ENCODE measurements around the gene IL31RA. TPM values are rescaled to one million over a fixed set of nuclear protein-coding genes. Genes with fewer than 3 reads are reported as not detected.

The IL31RA gene
- total RNA-seq, 2 donors from 2014 or later: 2.1 TPM; not detected in 1

GRCh38 chr5:55857247-55857640 is 6.1 kb downstream of the IL31RA start:
- Histone ChIP-seq H3K9me3 (no peaks in the 10 kb centered on the region), H3K4me1 (replicated peaks) (no peaks in the 10 kb centered on the region), H3K36me3 (no peaks in the 10 kb centered on the region), H3K27me3 (replicated peaks; ENCODE audit: insufficient read depth) (no peaks in the 10 kb centered on the region), H3K27ac (no peak overlapping the region), H3K4me3 (no peak overlapping the region)
- 84% methylated on average over 4 of the region's 4 CpGs for WGBS
- DNase-seq (ENCODE audit: low spot score): no peak
- intact Hi-C loops (cut with DNase I): no loop called here
- TF ChIP-seq CTCF (IDR thresholded peaks at IDR 0.05): no peak
- no peak for TF ChIP-seq POLR2AphosphoS5 (IDR thresholded peaks at IDR 0.05)
- no peak for TF ChIP-seq POLR2A (IDR thresholded peaks at IDR 0.05)

GRCh38 chr5:55858104-55858503 is 6.9 kb downstream of the IL31RA start:
- H3K9me3 ChIP-seq: no peaks in the 10 kb centered on the region
- no peaks in the 10 kb centered on the region for H3K36me3 ChIP-seq
- 69% methylated on average over 2 of the region's 2 CpGs for WGBS
- intact Hi-C loops (cut with DNase I): no loop called here
- no peak overlapping the region for H3K27ac ChIP-seq
- H3K4me1 ChIP-seq (replicated peaks): no peaks in the 10 kb centered on the region
- DNase-seq (ENCODE audit: low spot score): no peak
- no peaks in the 10 kb centered on the region for H3K27me3 ChIP-seq (replicated peaks; ENCODE audit: insufficient read depth)
- H3K4me3 ChIP-seq: no peak overlapping the region
- TF ChIP-seq CTCF (IDR thresholded peaks at IDR 0.05): no peak
- TF ChIP-seq POLR2A (IDR thresholded peaks at IDR 0.05): no peak
- TF ChIP-seq POLR2AphosphoS5 (IDR thresholded peaks at IDR 0.05): no peak

GRCh38 chr5:55860288-55860687 is 9.1 kb downstream of the IL31RA start:
- Histone ChIP-seq H3K9me3 (no peaks in the 10 kb centered on the region), H3K27me3 (replicated peaks; ENCODE audit: insufficient read depth) (no peaks in the 10 kb centered on the region), H3K36me3 (no peaks in the 10 kb centered on the region), H3K27ac (no peak overlapping the region), H3K4me3 (no peak overlapping the region), H3K4me1 (replicated peaks) (no peaks in the 10 kb centered on the region)
- intact Hi-C loops (cut with DNase I): no loop called here
- no peak for TF ChIP-seq CTCF (IDR thresholded peaks at IDR 0.05)
- TF ChIP-seq POLR2A (IDR thresholded peaks at IDR 0.05): no peak
- TF ChIP-seq POLR2AphosphoS5 (IDR thresholded peaks at IDR 0.05): no peak
- 61% methylated on average over 3 of the region's 3 CpGs for WGBS
- no peak for DNase-seq (ENCODE audit: low spot score)

GRCh38 chr5:55860709-55861108 is 9.6 kb downstream of the IL31RA start:
- H3K4me1 ChIP-seq (replicated peaks): no peaks in the 10 kb centered on the region
- no peaks in the 10 kb centered on the region for H3K36me3 ChIP-seq
- H3K27me3 ChIP-seq (replicated peaks; ENCODE audit: insufficient read depth): no peaks in the 10 kb centered on the region
- TF ChIP-seq CTCF (IDR thresholded peaks at IDR 0.05): no peak
- no peak for TF ChIP-seq POLR2AphosphoS5 (IDR thresholded peaks at IDR 0.05)
- no peak for TF ChIP-seq POLR2A (IDR thresholded peaks at IDR 0.05)
- 72% methylated on average over 4 of the region's 4 CpGs for WGBS
- no peak for DNase-seq (ENCODE audit: low spot score)
- no peak overlapping the region for H3K27ac ChIP-seq
- H3K4me3 ChIP-seq: no peak overlapping the region
- no peaks in the 10 kb centered on the region for H3K9me3 ChIP-seq
- intact Hi-C loops (cut with DNase I): no loop called here

- intact Hi-C loops (cut with DNase I): no loop called here
- H3K27me3 ChIP-seq (replicated peaks; ENCODE audit: insufficient read depth): no peaks in the 10 kb centered on the region
- TF ChIP-seq POLR2AphosphoS5 (IDR thresholded peaks at IDR 0.05) (no peak), POLR2A (IDR thresholded peaks at IDR 0.05) (no peak), CTCF (IDR thresholded peaks at IDR 0.05) (no peak)
- no peak overlapping the region for H3K27ac ChIP-seq
- H3K4me1 ChIP-seq (replicated peaks): no peaks in the 10 kb centered on the region
- DNase-seq (ENCODE audit: low spot score): no peak
- H3K36me3 ChIP-seq: no peaks in the 10 kb centered on the region
- WGBS: 85% methylated on average over 9 of the region's 9 CpGs
- H3K4me3 ChIP-seq: no peak overlapping the region
- no peaks in the 10 kb centered on the region for H3K9me3 ChIP-seq
Observed at GRCh38 chr5:55864606-55865541, 13.7 kb downstream of the IL31RA start.
